ENCODE measurements around the gene PCSK5.

The PCSK5 gene

GRCh38 chr9:76203373-76203772 is 312.9 kb downstream of the PCSK5 start:
- no peak for TF ChIP-seq CTCF (IDR thresholded peaks at IDR 0.05; ENCODE audit: insufficient read depth, low read depth, low read length, missing control alignments)
- peak; percentile 11 for DNase-seq (ENCODE audit: low read depth)
- no peak overlapping the region for H3K4me3 ChIP-seq (ENCODE audit: low read length)

- TF ChIP-seq CTCF (IDR thresholded peaks at IDR 0.05; ENCODE audit: insufficient read depth, low read depth, low read length, missing control alignments), result no peak
- no peak for DNase-seq (ENCODE audit: low read depth)
- H3K4me3 ChIP-seq (ENCODE audit: low read length), result no peak overlapping the region
These were observed 316.3 kb downstream of the PCSK5 start for GRCh38 chr9:76206821-76207220.

GRCh38 chr9:76213751-76214150 is 323.3 kb downstream of the PCSK5 start:
- DNase-seq (ENCODE audit: low read depth), result no peak
- TF ChIP-seq CTCF (IDR thresholded peaks at IDR 0.05; ENCODE audit: insufficient read depth, low read depth, low read length, missing control alignments), result no peak
- H3K4me3 ChIP-seq (ENCODE audit: low read length), result no peak overlapping the region

- H3K4me3 ChIP-seq (ENCODE audit: low read length), result no peak overlapping the region
- no peak for TF ChIP-seq CTCF (IDR thresholded peaks at IDR 0.05; ENCODE audit: insufficient read depth, low read depth, low read length, missing control alignments)
- DNase-seq (ENCODE audit: low read depth), result peak; percentile 84
These were observed 324.6 kb downstream of the PCSK5 start for GRCh38 chr9:76215066-76215465.

- no peak overlapping the region for H3K4me3 ChIP-seq (ENCODE audit: low read length)
- TF ChIP-seq CTCF (IDR thresholded peaks at IDR 0.05; ENCODE audit: insufficient read depth, low read depth, low read length, missing control alignments), result no peak
- peak; percentile 91 for DNase-seq (ENCODE audit: low read depth)
These were observed 325.7 kb downstream of the PCSK5 start for GRCh38 chr9:76216161-76216649.

- no peak for DNase-seq (ENCODE audit: low read depth)
- H3K4me3 ChIP-seq (ENCODE audit: low read length), result no peak overlapping the region
- TF ChIP-seq CTCF (IDR thresholded peaks at IDR 0.05; ENCODE audit: insufficient read depth, low read depth, low read length, missing control alignments), result no peak
These were observed 327.8 kb downstream of the PCSK5 start for GRCh38 chr9:76218117-76218885.

Data from epithelial cell of esophagus (primary cell).